Ovary (tissue), 9 donors: Measurements from ENCODE around the gene CTNNBIP1. TPM values are rescaled to one million over a fixed set of nuclear protein-coding genes. Genes with fewer than 3 reads are reported as not detected.
A peak's percentile ranks its signal among the peaks of the same experiment; 100 is the strongest.

ENCODE experiments used
- DNase-seq, 5 donors: peaks; one replicate each; pipeline ENCODE4 v3.0.0-alpha.2; 2019 to 2020
- H3K27ac ChIP-seq, 2 donors: fragments of 200-600 bp; one replicate each; pipeline versions ENCODE4 v1.5.1 to v1.8.0; 2019 to 2022
- H3K27me3 ChIP-seq: fragments of 200-600 bp; one replicate; pipeline ENCODE4 v1.8.0; 2022
- H3K36me3 ChIP-seq: fragments of 200-600 bp; sonication (generic); one replicate; pipeline ENCODE4 v1.5.1; 2019
- H3K4me1 ChIP-seq: one replicate; pipeline ENCODE4 v1.8.1; 2013; ENCODE audit warnings: mild to moderate bottlenecking, moderate library complexity; ENCODE audit not compliant: insufficient read depth
- H3K4me3 ChIP-seq: fragments of 200-600 bp; sonication (generic); one replicate; pipeline ENCODE4 v1.5.1; 2017
- H3K9me3 ChIP-seq, 2 donors: fragments of 200-600 bp in 1 of 2; sonication (generic) in 1 of 2; one replicate each; pipeline versions ENCODE4 v1.5.1 to v1.8.1; 2013 to 2019; ENCODE audit warnings: mild to moderate bottlenecking in 1 of 2, moderate library complexity in 1 of 2
- CTCF ChIP-seq, 3 donors: fragments of 450-650 bp in 2 of 3; fragments of 200-600 bp in 1 of 3; IDR thresholded peaks; one replicate each; pipeline versions ENCODE4 v1.5.1 to v1.8.0; 2016 to 2022; ENCODE audit warnings: antibody characterized with exemption in 3 of 3, mild to moderate bottlenecking in 1 of 3
- EP300 ChIP-seq: sonication (generic); formaldehyde crosslinking; IDR thresholded peaks from one replicate; pipeline ENCODE4 v1.6.1; 2017; ENCODE audit warnings: antibody characterized with exemption
- POLR2A ChIP-seq: fragments of 450-650 bp; IDR thresholded peaks from one replicate; pipeline ENCODE4 v1.6.1; 2017; ENCODE audit warnings: antibody characterized with exemption, mild to moderate bottlenecking, moderate library complexity
- WGBS, 3 donors: extraction: QIAGEN DNeasy Blood & Tissue Kit in 1 of 3; methylation state at CpG; one replicate each; pipeline versions ENCODE4 v1.1.5 to v1.1.7; 2013 to 2017; 5-methylcytosine and 5-hydroxymethylcytosine counted together
- intact Hi-C, 4 donors: fragments of 100-400 bp; cut with DNase I; formaldehyde crosslinking; loops; one replicate each; pipeline versions ENCODE4 v1.11.0 to v1.15.1; 2022 to 2023
- polyA plus RNA-seq, 2 donors: library from polyadenylated mRNA; stranded (reverse); fragments of 200-250 nt in 1 of 2; fragments of 350-450 nt in 1 of 2; fragmentation: Illumina TruSeq in 1 of 2; extraction: RNeasy Lipid Tissue Mini Kit (QIAGEN cat#74804) in 1 of 2; gene quantifications; one replicate each; pipeline ENCODE4 v1.2.3, GENCODE V29; 2013 to 2014
- total RNA-seq, 7 donors: library from RNA; depleted of rRNA in 2 of 7; stranded (reverse); fragments of >200 nt in 2 of 7; fragmentation: NEBNext Ultra II Directional in 3 of 7; extraction: Animal tissue kit (Norgen Biotek cat#: 25700) in 3 of 7; gene quantifications; one replicate each; pipeline versions ENCODE4 v1.1.0 to v1.2.4, GENCODE V29; 2016 to 2023
- donor health status: DM: no; HTN: no; CAD: no; lungs with moderate emphysema.
- donor health status: DM: no; HTN: no; CAD: no.
- donor health status: Bipolar disorder and iron deficiency.
- donor health status: DM: yes; HTN: yes; CAD: no.
- donor health status: DM: no; HTN: no; CAD: no.
- donor health status: DM: yes; HTN: yes; CAD: no.

CTNNBIP1 gene
- total and polyA plus RNA-seq, 9 donors: 10.4 to 28.5 (median 20.7) TPM

- no peak for DNase-seq
- no peak for TF ChIP-seq POLR2A
- TF ChIP-seq CTCF (IDR thresholded peaks at IDR 0.05): no peak
- TF ChIP-seq EP300: no peak
- Histone ChIP-seq H3K36me3 (no peaks in the 10 kb centered on the region), H3K27me3 (no peaks in the 10 kb centered on the region), H3K27ac (no peak overlapping the region), H3K4me1 (peaks cover 2% of the 10 kb centered on the region), H3K9me3 (no peaks in the 10 kb centered on the region), H3K4me3 (no peak overlapping the region)
- intact Hi-C loops: no loop called here
- WGBS, 3 donors: 32 to 49% (median 43%) methylated on average over 11 to 12 of the region's 12 CpGs
Measured at GRCh38 chr1:9844106-9844505, 66.0 kb downstream of the CTNNBIP1 start.

GRCh38 chr1:9843576-9843945, 66.5 kb downstream of the CTNNBIP1 start:
- Histone ChIP-seq H3K4me1 (peaks cover 2% of the 10 kb centered on the region), H3K4me3 (no peak overlapping the region), H3K9me3 (no peaks in the 10 kb centered on the region), H3K36me3 (no peaks in the 10 kb centered on the region), H3K27me3 (no peaks in the 10 kb centered on the region), H3K27ac (no peak overlapping the region)
- WGBS, 3 donors: 79 to 94% (median 84%) methylated on average over 7 of the region's 7 CpGs
- intact Hi-C loops: no loop called here
- TF ChIP-seq CTCF (IDR thresholded peaks at IDR 0.05): no peak
- no peak for TF ChIP-seq EP300
- no peak for DNase-seq

- no peaks in the 10 kb centered on the region for H3K27me3 ChIP-seq
- no peaks in the 10 kb centered on the region for H3K36me3 ChIP-seq
- H3K9me3 ChIP-seq: no peaks in the 10 kb centered on the region
- TF ChIP-seq EP300: no peak
- TF ChIP-seq POLR2A: no peak
- TF ChIP-seq CTCF (IDR thresholded peaks at IDR 0.05): no peak
- no peak overlapping the region for H3K27ac ChIP-seq
- no peak overlapping the region for H3K4me3 ChIP-seq
- peak in 1 of 5 donors; percentile 38 for DNase-seq
- intact Hi-C loops: no loop called here
- WGBS, 3 donors: 48 to 55% (median 53%) methylated on average over 20 of the region's 20 CpGs
- peaks cover 2% of the 10 kb centered on the region for H3K4me1 ChIP-seq
Measured at GRCh38 chr1:9842781-9843575, 67.1 kb downstream of the CTNNBIP1 start.

GRCh38 chr1:9842073-9842711, 67.9 kb downstream of the CTNNBIP1 start:
- intact Hi-C loops: no loop called here
- TF ChIP-seq CTCF (IDR thresholded peaks at IDR 0.05) (no peak), POLR2A (no peak), EP300 (no peak)
- H3K36me3 ChIP-seq: no peaks in the 10 kb centered on the region
- no peaks in the 10 kb centered on the region for H3K9me3 ChIP-seq
- no peak overlapping the region for H3K4me3 ChIP-seq
- H3K27me3 ChIP-seq: no peaks in the 10 kb centered on the region
- DNase-seq: no peak
- H3K4me1 ChIP-seq: peaks cover 2% of the 10 kb centered on the region
- 40 to 44% (median 40%) methylated on average over 7 to 9 of the region's 9 CpGs for WGBS, 3 donors
- no peak overlapping the region for H3K27ac ChIP-seq
